Measurements from ENCODE around the gene GIMD1.
"Not testable (repeated sequence)": the region's sequence is repeated elsewhere in the genome, so short reads cannot be mapped to it uniquely, and the experiment has no call there.

The GIMD1 gene

DNA sequence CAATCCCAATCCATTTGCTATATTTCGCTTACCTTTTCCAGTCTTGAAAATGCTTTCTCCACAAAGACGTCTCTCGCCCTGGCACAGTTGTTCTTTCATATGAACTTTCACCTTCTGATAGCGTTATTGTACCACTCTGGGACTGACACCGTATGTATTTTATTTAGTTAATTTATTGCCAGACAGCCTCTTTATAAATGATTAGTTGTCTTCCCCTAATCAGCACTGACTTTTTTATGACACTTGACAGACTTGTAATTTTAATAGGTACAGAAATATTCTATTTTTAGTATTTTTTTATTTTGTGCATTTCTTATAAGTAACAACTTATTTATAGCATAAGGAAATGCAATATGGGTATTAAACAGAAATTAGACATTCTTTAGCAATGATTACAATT is at the start of gene GIMD1:
Gene GIMD1 (minus strand): TSS at position 101 of the 400 bp plus-strand sequence. CDS start 1,343 bp downstream, outside the sequence.
- Histone ChIP-seq H3K27ac (ENCODE audit: low read length) (no peak within 1 kb of the TSS), H3K27me3 (ENCODE audit: control insufficient read depth in 1 of 2, insufficient read depth in 2 of 2, low read length in 2 of 2) (no peaks in the 10 kb centered on the region)

GRCh38 chr4:106414366-106414765 is 45.8 kb upstream of the GIMD1 start:
- H3K36me3 ChIP-seq (ENCODE audit: control insufficient read depth in 2 of 2, insufficient read depth in 2 of 2, low read length in 2 of 2) = no peaks in the 10 kb centered on the region
- H3K4me3 ChIP-seq (ENCODE audit: low read length in 2 of 2) = no peak overlapping the region
- no peak overlapping the region for H3K9ac ChIP-seq (ENCODE audit: low read length in 2 of 2)
- no peak overlapping the region for H3K27ac ChIP-seq (ENCODE audit: low read length)
- H3K9me3 ChIP-seq (ENCODE audit: control insufficient read depth in 2 of 2, low read length in 2 of 2) = no peaks in the 10 kb centered on the region
- H3K27me3 ChIP-seq (ENCODE audit: control insufficient read depth in 1 of 2, insufficient read depth in 2 of 2, low read length in 2 of 2) = no peaks in the 10 kb centered on the region
- H3K4me1 ChIP-seq (ENCODE audit: control insufficient read depth, insufficient read depth, low read length) = no peaks in the 10 kb centered on the region

More for the DNA sequence above, at the start of gene GIMD1:
- Histone ChIP-seq H3K4me3 (ENCODE audit: low read length in 2 of 2) (no peak within 1 kb of the TSS), H3K4me1 (ENCODE audit: control insufficient read depth, insufficient read depth, low read length) (no peaks in the 10 kb centered on the region), H3K9me3 (ENCODE audit: control insufficient read depth in 2 of 2, low read length in 2 of 2) (no peaks in the 10 kb centered on the region), H3K36me3 (ENCODE audit: control insufficient read depth in 2 of 2, insufficient read depth in 2 of 2, low read length in 2 of 2) (no peaks in the 10 kb centered on the region), H3K9ac (ENCODE audit: low read length in 2 of 2) (no peak within 1 kb of the TSS)

DNA sequence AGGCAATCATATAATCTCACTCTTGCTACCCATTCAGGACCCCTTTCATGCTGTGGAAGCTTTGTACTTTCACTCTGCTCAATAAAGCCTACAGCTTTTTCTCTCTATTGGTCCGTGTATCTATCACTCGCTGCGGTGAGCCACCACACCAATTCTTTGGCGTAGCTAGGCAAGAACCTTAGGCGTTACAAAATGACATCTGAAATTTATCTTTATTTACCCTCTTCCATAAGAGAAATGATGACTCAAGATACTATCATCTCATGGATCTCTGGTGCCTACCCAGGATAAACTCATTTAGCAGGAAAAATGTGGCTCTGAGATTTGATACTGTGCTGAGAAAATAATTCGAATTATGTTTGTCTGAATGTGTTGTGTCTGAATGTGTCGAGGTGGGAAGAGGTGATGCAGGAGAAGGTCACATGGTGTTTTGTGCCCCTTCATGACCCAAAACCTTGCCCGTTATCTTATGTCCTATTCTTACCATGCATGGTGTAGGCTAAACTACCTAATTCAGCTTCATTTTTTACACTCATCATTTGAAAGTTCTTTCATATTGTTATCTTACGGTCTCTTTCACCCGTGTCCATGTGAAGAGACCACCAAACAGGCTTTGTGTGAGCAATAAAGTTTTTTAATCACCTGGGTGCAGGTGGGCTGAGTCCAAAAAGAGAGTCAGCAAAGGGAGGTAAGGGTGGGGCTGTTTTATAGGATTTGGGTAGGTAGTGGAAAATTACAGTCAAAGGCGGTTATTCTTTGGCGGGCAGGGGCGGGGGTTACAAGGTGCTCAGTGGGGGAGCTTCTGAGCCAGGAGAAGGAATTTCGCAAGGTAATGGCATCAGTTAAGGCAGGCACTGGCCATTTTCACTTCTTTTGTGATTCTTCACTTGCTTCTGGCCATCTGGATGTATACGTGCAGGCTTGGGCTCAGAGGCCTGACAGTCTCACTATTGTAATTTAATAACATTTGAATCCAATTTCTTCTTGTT is 41.6 kb upstream of the GIMD1 start:
- H3K27ac ChIP-seq (ENCODE audit: low read length) = no peak overlapping the region
- no peak overlapping the region for H3K4me3 ChIP-seq (ENCODE audit: low read length in 2 of 2)
- H3K36me3 ChIP-seq (ENCODE audit: control insufficient read depth in 2 of 2, insufficient read depth in 2 of 2, low read length in 2 of 2) = no peaks in the 10 kb centered on the region
- no peaks in the 10 kb centered on the region for H3K4me1 ChIP-seq (ENCODE audit: control insufficient read depth, insufficient read depth, low read length)
- no peaks in the 10 kb centered on the region for H3K27me3 ChIP-seq (ENCODE audit: control insufficient read depth in 1 of 2, insufficient read depth in 2 of 2, low read length in 2 of 2)
- H3K9me3 ChIP-seq (ENCODE audit: control insufficient read depth in 2 of 2, low read length in 2 of 2) = no peaks in the 10 kb centered on the region
- no peak overlapping the region for H3K9ac ChIP-seq (ENCODE audit: low read length in 2 of 2)

DNA sequence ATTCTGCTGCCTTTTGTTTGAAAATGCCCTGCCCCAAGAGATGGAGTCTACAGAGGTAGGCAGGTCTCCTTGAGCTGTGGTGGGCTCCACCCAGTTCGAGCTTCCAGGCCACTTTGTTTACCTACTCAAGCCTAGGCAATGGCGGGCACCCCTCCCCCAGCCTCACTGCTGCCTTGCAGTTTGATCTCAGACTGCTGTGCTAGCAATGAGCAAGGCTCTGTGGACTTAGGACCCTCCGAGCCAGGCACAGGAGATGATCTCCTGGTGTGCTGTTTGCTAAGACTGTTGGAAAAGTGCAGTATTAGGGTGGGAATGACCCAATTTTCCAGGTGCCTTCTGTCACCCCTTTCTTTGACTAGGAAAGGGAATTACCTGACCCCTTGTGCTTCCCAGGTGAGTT is 39.4 kb upstream of the GIMD1 start:
- not testable (repeated sequence) for H3K4me1 ChIP-seq (ENCODE audit: control insufficient read depth, insufficient read depth, low read length); H3K9me3 ChIP-seq (ENCODE audit: control insufficient read depth in 2 of 2, low read length in 2 of 2); H3K9ac ChIP-seq (ENCODE audit: low read length in 2 of 2); H3K36me3 ChIP-seq (ENCODE audit: control insufficient read depth in 2 of 2, insufficient read depth in 2 of 2, low read length in 2 of 2); H3K27me3 ChIP-seq (ENCODE audit: control insufficient read depth in 1 of 2, insufficient read depth in 2 of 2, low read length in 2 of 2); H3K4me3 ChIP-seq (ENCODE audit: low read length in 2 of 2); H3K27ac ChIP-seq (ENCODE audit: low read length)

DNA sequence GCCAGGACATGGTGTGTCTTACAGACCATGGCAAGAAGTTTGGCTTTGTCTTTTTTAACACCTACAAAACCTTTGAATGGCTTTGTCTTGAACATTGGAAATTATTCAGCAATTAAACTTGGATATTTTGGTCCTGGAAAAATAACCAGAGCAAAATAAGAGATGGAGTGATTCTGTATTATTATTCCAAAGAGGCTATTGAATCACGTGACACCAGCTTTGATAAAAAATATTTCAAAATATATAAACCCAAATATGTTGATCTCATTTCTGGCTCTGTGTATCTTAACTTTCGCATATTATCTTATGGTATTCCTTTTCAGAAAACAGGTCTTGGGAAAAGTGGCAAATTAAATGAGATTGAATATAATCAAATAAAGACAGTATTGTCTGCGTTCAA is 32.6 kb upstream of the GIMD1 start:
- Histone ChIP-seq H3K27me3 (ENCODE audit: control insufficient read depth in 1 of 2, insufficient read depth in 2 of 2, low read length in 2 of 2) (no peaks in the 10 kb centered on the region), H3K4me1 (ENCODE audit: control insufficient read depth, insufficient read depth, low read length) (no peaks in the 10 kb centered on the region), H3K27ac (ENCODE audit: low read length) (no peak overlapping the region), H3K9me3 (ENCODE audit: control insufficient read depth in 2 of 2, low read length in 2 of 2) (peaks cover 4 to 5% of the 10 kb centered on the region in 2 donors), H3K4me3 (ENCODE audit: low read length in 2 of 2) (no peak overlapping the region), H3K36me3 (ENCODE audit: control insufficient read depth in 2 of 2, insufficient read depth in 2 of 2, low read length in 2 of 2) (no peaks in the 10 kb centered on the region), H3K9ac (ENCODE audit: low read length in 2 of 2) (no peak overlapping the region)

DNA sequence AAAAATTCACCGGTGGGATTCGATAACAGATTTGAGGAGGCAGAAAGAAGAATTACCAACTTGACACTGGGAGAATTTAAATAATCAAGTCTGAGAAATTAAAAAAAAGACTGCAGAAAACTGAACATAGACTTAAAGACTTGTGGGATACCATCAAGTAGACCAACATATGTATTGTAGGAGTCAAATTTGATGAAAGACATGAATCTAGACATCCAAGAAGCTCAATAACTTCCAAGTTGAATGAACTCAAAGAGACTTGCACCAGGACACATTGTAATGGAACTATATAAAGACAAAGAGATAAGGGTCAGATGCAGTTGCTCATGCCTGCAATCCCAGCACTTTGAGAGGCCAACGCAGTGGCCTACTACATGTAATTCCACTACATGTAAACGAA is 30.3 kb upstream of the GIMD1 start:
- not testable (repeated sequence) for H3K36me3 ChIP-seq (ENCODE audit: control insufficient read depth in 2 of 2, insufficient read depth in 2 of 2, low read length in 2 of 2); H3K4me3 ChIP-seq (ENCODE audit: low read length in 2 of 2); H3K9ac ChIP-seq (ENCODE audit: low read length in 2 of 2); H3K27me3 ChIP-seq (ENCODE audit: control insufficient read depth in 1 of 2, insufficient read depth in 2 of 2, low read length in 2 of 2); H3K27ac ChIP-seq (ENCODE audit: low read length); H3K4me1 ChIP-seq (ENCODE audit: control insufficient read depth, insufficient read depth, low read length); H3K9me3 ChIP-seq (ENCODE audit: control insufficient read depth in 2 of 2, low read length in 2 of 2)

- Histone ChIP-seq H3K4me1 (ENCODE audit: control insufficient read depth, insufficient read depth, low read length) (no peaks in the 10 kb centered on the region), H3K36me3 (ENCODE audit: control insufficient read depth in 2 of 2, insufficient read depth in 2 of 2, low read length in 2 of 2) (no peaks in the 10 kb centered on the region), H3K27me3 (ENCODE audit: control insufficient read depth in 1 of 2, insufficient read depth in 2 of 2, low read length in 2 of 2) (no peaks in the 10 kb centered on the region), H3K4me3 (ENCODE audit: low read length in 2 of 2) (no peak overlapping the region), H3K27ac (ENCODE audit: low read length) (no peak overlapping the region), H3K9ac (ENCODE audit: low read length in 2 of 2) (no peak overlapping the region), H3K9me3 (ENCODE audit: control insufficient read depth in 2 of 2, low read length in 2 of 2) (peaks cover 4 to 5% of the 10 kb centered on the region in 2 donors)
Observed at GRCh38 chr4:106395582-106395981, 27.0 kb upstream of the GIMD1 start.

GRCh38 chr4:106385853-106386393 is 17.3 kb upstream of the GIMD1 start:
- Histone ChIP-seq H3K4me1 (ENCODE audit: control insufficient read depth, insufficient read depth, low read length) (no peaks in the 10 kb centered on the region), H3K9ac (ENCODE audit: low read length in 2 of 2) (no peak overlapping the region)

DNA sequence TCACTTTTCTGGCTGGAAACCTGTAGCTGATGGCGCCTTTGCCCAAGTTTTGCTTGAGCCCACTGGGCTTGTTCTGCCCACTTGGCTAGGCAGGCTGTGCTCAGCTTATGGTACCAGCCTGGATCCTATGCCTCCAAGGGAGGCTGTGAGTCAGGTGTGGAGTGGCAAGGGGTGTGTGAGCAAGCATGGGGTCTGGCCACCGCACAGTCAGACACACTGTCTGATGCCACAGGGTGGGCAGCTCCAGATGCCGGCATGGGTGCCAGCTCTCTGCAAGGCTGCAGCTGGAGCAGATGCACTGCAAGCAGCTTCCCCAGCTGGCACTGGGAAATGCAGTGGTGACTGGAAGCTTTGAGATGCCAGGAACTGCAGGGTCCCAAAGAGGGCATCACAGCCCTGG is 16.3 kb upstream of the GIMD1 start:
- H3K36me3 ChIP-seq (ENCODE audit: control insufficient read depth in 2 of 2, insufficient read depth in 2 of 2, low read length in 2 of 2) = no peaks in the 10 kb centered on the region
- no peak overlapping the region for H3K9ac ChIP-seq (ENCODE audit: low read length in 2 of 2)
- no peak overlapping the region for H3K27ac ChIP-seq (ENCODE audit: low read length)
- H3K27me3 ChIP-seq (ENCODE audit: control insufficient read depth in 1 of 2, insufficient read depth in 2 of 2, low read length in 2 of 2) = no peaks in the 10 kb centered on the region
- H3K4me1 ChIP-seq (ENCODE audit: control insufficient read depth, insufficient read depth, low read length) = no peaks in the 10 kb centered on the region
- H3K9me3 ChIP-seq (ENCODE audit: control insufficient read depth in 2 of 2, low read length in 2 of 2) = no peaks in the 10 kb centered on the region
- H3K4me3 ChIP-seq (ENCODE audit: low read length in 2 of 2) = no peak overlapping the region

More at GRCh38 chr4:106385853-106386393, 17.3 kb upstream of the GIMD1 start:
- H3K27me3 ChIP-seq (ENCODE audit: control insufficient read depth in 1 of 2, insufficient read depth in 2 of 2, low read length in 2 of 2) = no peaks in the 10 kb centered on the region
- H3K36me3 ChIP-seq (ENCODE audit: control insufficient read depth in 2 of 2, insufficient read depth in 2 of 2, low read length in 2 of 2) = no peaks in the 10 kb centered on the region
- no peak overlapping the region for H3K27ac ChIP-seq (ENCODE audit: low read length)
- no peak overlapping the region for H3K4me3 ChIP-seq (ENCODE audit: low read length in 2 of 2)
- H3K9me3 ChIP-seq (ENCODE audit: control insufficient read depth in 2 of 2, low read length in 2 of 2) = no peaks in the 10 kb centered on the region

DNA sequence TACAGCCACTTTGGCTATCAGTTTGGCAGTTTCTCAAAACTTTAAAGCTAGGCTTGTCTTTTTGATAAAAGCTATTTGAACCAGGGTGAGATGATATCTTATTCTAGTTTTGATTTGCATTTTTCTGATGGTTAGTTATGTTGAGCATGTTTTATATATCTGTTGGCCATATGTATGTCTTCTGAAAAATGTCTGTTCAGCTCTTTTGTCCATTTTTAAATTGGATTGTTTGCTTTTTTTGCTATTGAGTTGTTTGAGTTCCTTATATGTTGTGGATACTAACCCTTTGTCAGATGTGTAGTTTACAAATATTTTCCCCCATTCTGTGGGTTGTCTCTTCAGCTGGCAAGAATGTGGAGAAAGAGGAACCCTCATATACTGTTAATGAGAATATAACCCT is 11.6 kb upstream of the GIMD1 start:
- Histone ChIP-seq H3K4me3 (ENCODE audit: low read length in 2 of 2) (no peak overlapping the region), H3K27ac (ENCODE audit: low read length) (no peak overlapping the region), H3K36me3 (ENCODE audit: control insufficient read depth in 2 of 2, insufficient read depth in 2 of 2, low read length in 2 of 2) (no peaks in the 10 kb centered on the region), H3K9me3 (ENCODE audit: control insufficient read depth in 2 of 2, low read length in 2 of 2) (no peaks in the 10 kb centered on the region), H3K4me1 (ENCODE audit: control insufficient read depth, insufficient read depth, low read length) (no peaks in the 10 kb centered on the region), H3K27me3 (ENCODE audit: control insufficient read depth in 1 of 2, insufficient read depth in 2 of 2, low read length in 2 of 2) (no peaks in the 10 kb centered on the region), H3K9ac (ENCODE audit: low read length in 2 of 2) (no peak overlapping the region)

DNA sequence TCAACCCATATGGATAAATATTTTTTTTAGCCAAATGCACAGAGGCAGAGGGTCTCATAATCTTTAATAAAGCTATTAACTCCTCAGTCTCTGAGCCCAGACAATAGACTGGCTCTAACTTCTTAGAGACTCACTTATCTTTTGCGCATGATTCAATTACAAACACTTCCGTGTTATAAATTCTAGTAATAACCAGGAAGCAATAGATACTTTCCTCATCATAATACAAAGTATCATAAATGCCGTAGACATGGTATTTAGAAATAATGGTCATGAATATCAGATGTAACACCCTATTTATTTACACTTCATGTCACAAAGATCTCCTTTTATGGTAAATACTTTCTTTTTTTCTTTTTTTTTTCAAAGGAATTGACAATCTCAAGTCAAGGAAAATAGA is 4.4 kb upstream of the GIMD1 start:
- H3K27me3 ChIP-seq (ENCODE audit: control insufficient read depth in 1 of 2, insufficient read depth in 2 of 2, low read length in 2 of 2) = peaks cover 0 to 2% of the 10 kb centered on the region in 2 donors
- no peaks in the 10 kb centered on the region for H3K36me3 ChIP-seq (ENCODE audit: control insufficient read depth in 2 of 2, insufficient read depth in 2 of 2, low read length in 2 of 2)
- H3K27ac ChIP-seq (ENCODE audit: low read length) = no peak overlapping the region
- H3K9ac ChIP-seq (ENCODE audit: low read length in 2 of 2) = no peak overlapping the region
- no peak overlapping the region for H3K4me3 ChIP-seq (ENCODE audit: low read length in 2 of 2)
- H3K4me1 ChIP-seq (ENCODE audit: control insufficient read depth, insufficient read depth, low read length) = no peaks in the 10 kb centered on the region
- no peaks in the 10 kb centered on the region for H3K9me3 ChIP-seq (ENCODE audit: control insufficient read depth in 2 of 2, low read length in 2 of 2)
